GM19468 (cell line): ENCODE measurements around the gene CDK6.
"Not testable (repeated sequence)": the region's sequence is repeated elsewhere in the genome, so short reads cannot be mapped to it uniquely, and the experiment has no call there.

ENCODE experiments used
- ATAC-seq: cut with Tn5 transposase; IDR thresholded peaks from one replicate; pipeline ENCODE4 v1.9.1; 2021; ENCODE audit warnings: mild to moderate bottlenecking, moderate library complexity, moderate number of reproducible peaks; ENCODE audit not compliant: unreplicated experiment; ENCODE audit errors: extremely low read depth

The CDK6 gene

GRCh38 chr7:92768501-92769393 is 67.6 kb downstream of the CDK6 start:
- peak; percentile 43 for ATAC-seq

- ATAC-seq = no peak
Observed at GRCh38 chr7:92767437-92767836, 68.9 kb downstream of the CDK6 start.

- no peak for ATAC-seq
Observed at GRCh38 chr7:92766461-92767003, 69.8 kb downstream of the CDK6 start.

- ATAC-seq = no peak
Observed at GRCh38 chr7:92765725-92766124, 70.6 kb downstream of the CDK6 start.

GRCh38 chr7:92763636-92764423 is 72.5 kb downstream of the CDK6 start:
- no peak for ATAC-seq

GRCh38 chr7:92762851-92763250 is 73.5 kb downstream of the CDK6 start:
- no peak for ATAC-seq

GRCh38 chr7:92761391-92762097 is 74.8 kb downstream of the CDK6 start:
- no peak for ATAC-seq

GRCh38 chr7:92758796-92759431 is 77.5 kb downstream of the CDK6 start:
- no peak for ATAC-seq

- ATAC-seq = not testable (repeated sequence)
Observed at GRCh38 chr7:92757311-92757910, 79.0 kb downstream of the CDK6 start.

GRCh38 chr7:92755680-92756079 is 80.7 kb downstream of the CDK6 start:
- ATAC-seq = no peak

- ATAC-seq = no peak
Observed at GRCh38 chr7:92754919-92755581, 81.3 kb downstream of the CDK6 start.

GRCh38 chr7:92753614-92754013 is 82.8 kb downstream of the CDK6 start:
- ATAC-seq = no peak

- no peak for ATAC-seq
Observed at GRCh38 chr7:92751902-92752901, 84.2 kb downstream of the CDK6 start.

- ATAC-seq = no peak
Observed at GRCh38 chr7:92750946-92751345, 85.4 kb downstream of the CDK6 start.

GRCh38 chr7:92750447-92750839 is 85.9 kb downstream of the CDK6 start:
- ATAC-seq = no peak

- no peak for ATAC-seq
Observed at GRCh38 chr7:92749832-92750446, 86.4 kb downstream of the CDK6 start.

- ATAC-seq = no peak
Observed at GRCh38 chr7:92749327-92749755, 87.0 kb downstream of the CDK6 start.
